ENCODE measurements around the gene GLIPR2. TPM values are rescaled to one million over a fixed set of nuclear protein-coding genes. Genes with fewer than 3 reads are reported as not detected.

GLIPR2 gene
- polyA plus RNA-seq, 1 experiment: 26.3 TPM

GRCh38 chr9:36112516-36112915, 24.0 kb upstream of the GLIPR2 start:
- Histone ChIP-seq H3K36me3 (ENCODE audit: control insufficient read depth, insufficient read depth, low read length) (peaks cover 12% of the 10 kb centered on the region), H3K27me3 (ENCODE audit: control insufficient read depth, insufficient read depth, low read length) (no peaks in the 10 kb centered on the region), H3K4me3 (ENCODE audit: low read depth, low read length) (no peak overlapping the region)
- DNase-seq (ENCODE audit: low read depth): no peak
- ChIA-PET POLR2A (no interaction called here), CTCF (interaction anchor here (1.0 to 3.8 kb wide), 6 partner anchors 10 to 295 kb away, joined by 3 to 24 read pairs (median 3); no protein-coding TSS in a partner anchor)
- no peak for TF ChIP-seq CTCF (IDR thresholded peaks at IDR 0.05; ENCODE audit: insufficient read depth, low read depth, low read length)

- CTCF ChIA-PET: interaction anchor here (0.7 to 3.8 kb wide), 5 partner anchors 11 to 293 kb away, joined by 3 to 24 read pairs (median 4); no protein-coding TSS in a partner anchor
- peaks cover 14% of the 10 kb centered on the region for H3K36me3 ChIP-seq (ENCODE audit: control insufficient read depth, insufficient read depth, low read length)
- no peak overlapping the region for H3K4me3 ChIP-seq (ENCODE audit: low read depth, low read length)
- no peak for DNase-seq (ENCODE audit: low read depth)
- H3K27me3 ChIP-seq (ENCODE audit: control insufficient read depth, insufficient read depth, low read length): no peaks in the 10 kb centered on the region
- TF ChIP-seq CTCF (IDR thresholded peaks at IDR 0.05; ENCODE audit: insufficient read depth, low read depth, low read length): no peak
- POLR2A ChIA-PET: no interaction called here
Observed at GRCh38 chr9:36113999-36114398, 22.5 kb upstream of the GLIPR2 start.

DNA sequence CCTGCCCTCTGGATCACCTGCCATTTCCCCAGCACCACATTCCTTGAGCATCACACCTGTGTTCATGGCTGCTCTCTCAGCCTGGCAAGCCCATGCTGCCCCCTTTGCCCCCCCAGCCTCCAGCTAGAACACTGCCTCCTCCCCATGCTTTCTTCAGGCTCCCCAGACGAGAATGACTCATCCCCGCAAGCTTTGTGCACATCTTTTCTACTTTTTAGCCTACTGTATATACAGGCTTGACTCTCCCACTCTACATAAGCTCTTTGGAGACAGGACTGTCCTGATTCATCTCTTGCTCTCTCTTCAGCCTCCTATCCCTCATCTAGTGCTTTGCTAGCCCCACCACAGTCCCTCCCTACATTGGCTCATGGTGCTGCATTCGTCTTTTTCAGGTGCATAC, 19.9 kb upstream of the GLIPR2 start:
- Histone ChIP-seq H3K36me3 (ENCODE audit: control insufficient read depth, insufficient read depth, low read length) (peaks cover 13% of the 10 kb centered on the region), H3K27me3 (ENCODE audit: control insufficient read depth, insufficient read depth, low read length) (no peaks in the 10 kb centered on the region), H3K4me3 (ENCODE audit: low read depth, low read length) (no peak overlapping the region)
- CTCF ChIA-PET: interaction anchor here (0.6 to 2.2 kb wide), 4 partner anchors 14 to 475 kb away, joined by 3 to 8 read pairs (median 4); no protein-coding TSS in a partner anchor
- TF ChIP-seq CTCF (IDR thresholded peaks at IDR 0.05; ENCODE audit: insufficient read depth, low read depth, low read length): no peak
- POLR2A ChIA-PET: no interaction called here
- DNase-seq (ENCODE audit: low read depth): no peak

- CTCF ChIA-PET: interaction anchor here (1.0 to 2.2 kb wide), 3 partner anchors 48 to 110 kb away, joined by 3 to 8 read pairs (median 3); no protein-coding TSS in a partner anchor
- no peak overlapping the region for H3K4me3 ChIP-seq (ENCODE audit: low read depth, low read length)
- H3K27me3 ChIP-seq (ENCODE audit: control insufficient read depth, insufficient read depth, low read length): no peaks in the 10 kb centered on the region
- no peak for TF ChIP-seq CTCF (IDR thresholded peaks at IDR 0.05; ENCODE audit: insufficient read depth, low read depth, low read length)
- peaks cover 21% of the 10 kb centered on the region for H3K36me3 ChIP-seq (ENCODE audit: control insufficient read depth, insufficient read depth, low read length)
- DNase-seq (ENCODE audit: low read depth): no peak
- POLR2A ChIA-PET: no interaction called here
Observed at GRCh38 chr9:36118201-36118600, 18.3 kb upstream of the GLIPR2 start.

DNA sequence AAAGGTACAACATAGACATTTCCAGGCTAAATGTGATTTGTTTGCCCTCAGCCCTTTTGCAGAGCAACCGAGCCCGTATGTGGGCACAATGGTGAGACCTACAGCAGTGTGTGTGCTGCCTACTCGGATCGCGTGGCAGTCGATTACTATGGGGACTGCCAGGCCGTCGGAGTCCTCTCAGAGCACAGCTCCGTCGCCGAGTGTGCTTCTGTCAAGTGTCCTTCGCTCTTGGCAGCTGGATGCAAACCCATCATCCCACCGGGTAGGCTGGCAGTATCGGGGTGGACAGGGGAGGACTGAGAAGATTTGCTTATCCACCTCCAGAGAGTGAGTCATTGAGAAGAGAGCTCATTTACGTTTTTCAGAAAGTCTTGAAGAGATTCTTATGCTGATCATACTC, 17.8 kb upstream of the GLIPR2 start:
- ChIA-PET POLR2A (no interaction called here), CTCF (interaction anchor here (0.6 to 2.2 kb wide), 4 partner anchors 31 to 110 kb away, joined by 3 to 8 read pairs (median 3); no protein-coding TSS in a partner anchor)
- no peak for TF ChIP-seq CTCF (IDR thresholded peaks at IDR 0.05; ENCODE audit: insufficient read depth, low read depth, low read length)
- Histone ChIP-seq H3K27me3 (ENCODE audit: control insufficient read depth, insufficient read depth, low read length) (no peaks in the 10 kb centered on the region), H3K36me3 (ENCODE audit: control insufficient read depth, insufficient read depth, low read length) (peaks cover 21% of the 10 kb centered on the region), H3K4me3 (ENCODE audit: low read depth, low read length) (no peak overlapping the region)
- no peak for DNase-seq (ENCODE audit: low read depth)

All from BJ (cell line).